H1 (cell line): ENCODE results near the gene MTMR1. TPM values are rescaled to one million over a fixed set of nuclear protein-coding genes. Genes with fewer than 3 reads are reported as not detected.

Experiments used
- CTCF ChIA-PET: fragments of 300-600 bp; sonication (Branson Sonifier 250); formaldehyde crosslinking; loops from one replicate; lab custom pipeline; 2021; ENCODE audit not compliant: partially characterized antibody; lab: Charles Lee
- POLR2A ChIA-PET: fragments of 300-600 bp; sonication (Branson Sonifier 250); formaldehyde crosslinking; loops from one replicate; lab custom pipeline; 2021; ENCODE audit warnings: inconsistent platforms; ENCODE audit not compliant: partially characterized antibody; lab: Charles Lee
- DNase-seq, 2 experiments: peaks; one replicate each; pipeline versions ENCODE4 v3.0.0 to v3.0.0-alpha.2; 2010 to 2022; ENCODE audit warnings: low spot score in 2 of 2, low read depth in 1 of 2, mixed read lengths in 1 of 2
- FAIRE-seq: peaks from 2 replicates; lab custom pipeline; 2011; peaks lifted over from hg19 to GRCh38; lab: Jason Lieb, UNC
- H2AFZ ChIP-seq: 2 replicates; pipeline ENCODE4 v1.8.1; 2012; ENCODE audit warnings: low read length, inconsistent platforms
- H2AK5ac ChIP-seq: 2 replicates; pipeline ENCODE4 v1.6.1; 2013; ENCODE audit warnings: low read depth, low read length
- H2BK120ac ChIP-seq: replicated peaks from 2 replicates; pipeline ENCODE3; 2013; ENCODE audit warnings: low read depth, low read length, inconsistent platforms
- H2BK12ac ChIP-seq: 2 replicates; pipeline ENCODE4 v1.6.1; 2013; ENCODE audit warnings: low read depth, low read length
- H2BK15ac ChIP-seq: 2 replicates; pipeline ENCODE4 v1.6.1; 2013; ENCODE audit warnings: low read length
- H2BK20ac ChIP-seq: 2 replicates; pipeline ENCODE4 v1.6.1; 2013; ENCODE audit warnings: low read length
- H2BK5ac ChIP-seq: 2 replicates; pipeline ENCODE4 v1.6.1; 2013; ENCODE audit warnings: low read depth, low read length
- H3K14ac ChIP-seq: 2 replicates; pipeline ENCODE4 v1.6.1; 2013; ENCODE audit warnings: inconsistent platforms; ENCODE audit not compliant: insufficient read length
- H3K18ac ChIP-seq: 2 replicates; pipeline ENCODE4 v1.6.1; 2013; ENCODE audit warnings: low read length; ENCODE audit errors: extremely low read depth
- H3K23ac ChIP-seq: 2 replicates; pipeline ENCODE4 v1.6.1; 2013; ENCODE audit warnings: inconsistent platforms; ENCODE audit not compliant: insufficient read length
- H3K23me2 ChIP-seq: 2 replicates; pipeline ENCODE4 v1.6.1; 2013; ENCODE audit warnings: low read depth, low read length
- H3K27ac ChIP-seq: 2 replicates; pipeline ENCODE4 v1.6.1; 2011; ENCODE audit warnings: low read depth, low read length, inconsistent platforms
- H3K27me3 ChIP-seq, 4 experiments: replicated peaks in 1 of 4; 1 replicate in 1 of 4; 2 replicates in 3 of 4; pipeline versions ENCODE4 v1.6.1 to v1.8.1; 2011 to 2013; ENCODE audit warnings: low read length in 3 of 4, mild to moderate bottlenecking in 3 of 4, inconsistent platforms in 2 of 4, mixed read lengths in 2 of 4, moderate library complexity in 1 of 4; ENCODE audit not compliant: control insufficient read depth in 3 of 4, insufficient read depth in 3 of 4; ENCODE audit errors: extremely low read depth in 1 of 4
- H3K36me3 ChIP-seq, 4 experiments: 2 replicates each; pipeline versions ENCODE4 v1.6.1 to v1.8.1; 2011 to 2013; ENCODE audit warnings: mild to moderate bottlenecking in 4 of 4, low read length in 3 of 4, moderate library complexity in 2 of 4, control low read depth in 1 of 4, inconsistent platforms in 1 of 4; ENCODE audit not compliant: insufficient read depth in 4 of 4, control insufficient read depth in 2 of 4
- H3K4ac ChIP-seq: replicated peaks from 2 replicates; pipeline ENCODE3; 2013; ENCODE audit warnings: low read length, low read depth, mixed read lengths, inconsistent platforms; ENCODE audit not compliant: insufficient read length
- H3K4me1 ChIP-seq, 4 experiments: replicated peaks in 1 of 4; 1 replicate in 1 of 4; 2 replicates in 3 of 4; pipeline versions ENCODE4 v1.6.1 to v1.8.1; 2011 to 2013; ENCODE audit warnings: low read length in 3 of 4, inconsistent platforms in 2 of 4, mixed read lengths in 1 of 4; ENCODE audit not compliant: insufficient read depth in 4 of 4, control insufficient read depth in 3 of 4
- H3K4me2 ChIP-seq, 2 experiments: 2 replicates each; pipeline versions ENCODE4 v1.6.1 to v1.8.1; 2011 to 2013; ENCODE audit warnings: low read depth in 2 of 2, low read length in 2 of 2, control low read depth in 1 of 2, inconsistent platforms in 1 of 2, mild to moderate bottlenecking in 1 of 2; ENCODE audit not compliant: insufficient read depth in 1 of 2
- H3K4me3 ChIP-seq, 4 experiments: fragments of 200-600, 300-600 bp in 1 of 4; sonication (generic), shearing (Covaris generic), sonication (Bioruptor Twin) in 1 of 4; 2 replicates each; pipeline versions ENCODE4 v1.5.1 to v1.8.1; 2011 to 2016; ENCODE audit warnings: low read length in 4 of 4, low read depth in 3 of 4, control low read depth in 2 of 4, inconsistent platforms in 2 of 4, mild to moderate bottlenecking in 2 of 4, mixed read lengths in 1 of 4, moderate library complexity in 1 of 4; ENCODE audit not compliant: insufficient read depth in 2 of 4; ENCODE audit errors: extremely low read depth in 1 of 4
- H3K56ac ChIP-seq: replicated peaks from 2 replicates; pipeline ENCODE3; 2013; ENCODE audit warnings: low read depth, mild to moderate bottlenecking, mixed read lengths, low read length, inconsistent platforms; ENCODE audit not compliant: insufficient read length
- H3K79me1 ChIP-seq: 2 replicates; pipeline ENCODE4 v1.6.1; 2013; ENCODE audit warnings: low read depth, low read length, control low read depth
- H3K79me2 ChIP-seq, 2 experiments: 2 replicates each; pipeline versions ENCODE4 v1.6.1 to v1.8.1; 2012 to 2013; ENCODE audit warnings: low read length in 2 of 2, mild to moderate bottlenecking in 2 of 2, inconsistent platforms in 1 of 2; ENCODE audit not compliant: insufficient read depth in 2 of 2, control insufficient read depth in 1 of 2
- H3K9ac ChIP-seq, 4 experiments: replicated peaks in 1 of 4; 1 replicate in 1 of 4; 2 replicates in 3 of 4; pipeline versions ENCODE4 v1.6.1 to v1.8.1; 2011 to 2013; ENCODE audit warnings: low read depth in 3 of 4, low read length in 3 of 4, control low read depth in 2 of 4, mild to moderate bottlenecking in 2 of 4, moderate library complexity in 2 of 4, inconsistent platforms in 1 of 4; ENCODE audit errors: extremely low read depth in 1 of 4
- H3K9me3 ChIP-seq, 2 experiments: 2 replicates each; pipeline versions ENCODE4 v1.6.1 to v1.8.1; 2012 to 2013; ENCODE audit warnings: mild to moderate bottlenecking in 2 of 2, moderate library complexity in 2 of 2, control low read depth in 1 of 2, inconsistent platforms in 1 of 2, low read depth in 1 of 2, low read length in 1 of 2, mixed read lengths in 1 of 2; ENCODE audit not compliant: insufficient read depth in 2 of 2
- H4K20me1 ChIP-seq, 2 experiments: replicated peaks in 1 of 2; 2 replicates each; pipeline versions ENCODE3 to v1.8.1; 2011 to 2013; ENCODE audit warnings: inconsistent platforms in 2 of 2, low read length in 2 of 2, mild to moderate bottlenecking in 1 of 2; ENCODE audit not compliant: insufficient read depth in 2 of 2, control insufficient read depth in 1 of 2
- H4K5ac ChIP-seq: 2 replicates; pipeline ENCODE4 v1.6.1; 2013; ENCODE audit warnings: low read length, low read depth, mixed read lengths, inconsistent platforms; ENCODE audit not compliant: insufficient read length
- H4K8ac ChIP-seq: 2 replicates; pipeline ENCODE4 v1.8.0; 2013; ENCODE audit warnings: mild to moderate bottlenecking, moderate library complexity, low read length, inconsistent platforms; ENCODE audit not compliant: insufficient read depth; ENCODE audit errors: extremely low read depth
- H4K91ac ChIP-seq: replicated peaks from 2 replicates; pipeline ENCODE3; 2013; ENCODE audit warnings: low read length, mixed read lengths, inconsistent platforms; ENCODE audit not compliant: insufficient read length
- ASH2L ChIP-seq: fragments of 200-600, 300-600 bp; sonication (generic); IDR thresholded peaks from one replicate; pipeline ENCODE4 v1.7.1; 2017; ENCODE audit warnings: low read length
- CHD2 ChIP-seq: IDR thresholded peaks from 2 replicates; pipeline ENCODE4 v1.6.1; 2012; ENCODE audit warnings: low read length, improper control_type of control experiment
- CTBP2 ChIP-seq: IDR thresholded peaks from 2 replicates; pipeline ENCODE4 v1.7.0; 2011; ENCODE audit warnings: borderline replicate concordance, mild to moderate bottlenecking, moderate library complexity, mixed read lengths, low read length; ENCODE audit not compliant: insufficient read depth, insufficient read length
- JUND ChIP-seq: IDR thresholded peaks from 2 replicates; pipeline ENCODE4 v1.6.1; 2011; ENCODE audit warnings: mild to moderate bottlenecking, improper control_type of control experiment, low read length
- RAD21 ChIP-seq, 2 experiments: IDR thresholded peaks in 1 of 2; conservative IDR thresholded peaks in 1 of 2; 2 replicates each; pipeline ENCODE4 v1.6.1; 2011; ENCODE audit warnings: low read depth in 2 of 2, low read length in 2 of 2, improper control_type of control experiment in 1 of 2, inconsistent platforms in 1 of 2, mild to moderate bottlenecking in 1 of 2, moderate library complexity in 1 of 2
- SP4 ChIP-seq: IDR thresholded peaks from 2 replicates; pipeline ENCODE4 v1.6.1; 2012; ENCODE audit warnings: low read length, inconsistent platforms
- TAF1 ChIP-seq: IDR thresholded peaks from 2 replicates; pipeline ENCODE4 v1.6.1; 2011; ENCODE audit warnings: mild to moderate bottlenecking, low read depth, low read length
- YY1 ChIP-seq: IDR thresholded peaks from 2 replicates; pipeline ENCODE4 v1.6.1; 2011; ENCODE audit warnings: low read depth, mild to moderate bottlenecking, low read length
- WGBS, 2 experiments: shearing (Covaris generic) in 1 of 2; methylation state at CpG; one replicate each; pipeline versions ENCODE4 v1.1.6 to v1.1.7; 2013 to 2015; ENCODE audit warnings: low lambda C conversion rate in 2 of 2, mixed read lengths in 2 of 2, inconsistent platforms in 1 of 2, low coverage in 1 of 2, missing lambda C conversion rate in 1 of 2; ENCODE audit not compliant: insufficient replicate concordance in 2 of 2, insufficient coverage in 1 of 2, insufficient read length in 1 of 2; ENCODE audit errors: extremely low coverage in 1 of 2, missing lambda C conversion rate in 1 of 2; 5-methylcytosine and 5-hydroxymethylcytosine counted together
- polyA plus RNA-seq, 7 experiments: library from polyadenylated mRNA; depleted of rRNA in 3 of 7; stranded (reverse) in 5 of 7; unstranded in 2 of 7; fragments of >200 nt in 5 of 7; fragments of 200-250 nt in 2 of 7; gene quantifications; 1 replicate in 5 of 7; 2 replicates in 1 of 7; 4 replicates in 1 of 7; pipeline versions ENCODE4 v1.2.1 to v1.2.3, GENCODE V29; 2011 to 2013; ENCODE audit warnings: missing spikeins in 2 of 7, mixed read lengths in 2 of 7
- total RNA-seq: library from RNA; stranded (reverse); fragmentation: NEBNext Ultra II Directional; extraction: Animal tissue kit (Norgen Biotek cat#: 25700); gene quantifications from 2 replicates; pipeline ENCODE4 v1.2.1, GENCODE V29; 2021

MTMR1 gene
- total and polyA plus RNA-seq, 2 of the 8 experiments (the other 6 are each of a cell fraction or from before 2014, with no cell fraction given), result 15.1 to 23.8 TPM

DNA sequence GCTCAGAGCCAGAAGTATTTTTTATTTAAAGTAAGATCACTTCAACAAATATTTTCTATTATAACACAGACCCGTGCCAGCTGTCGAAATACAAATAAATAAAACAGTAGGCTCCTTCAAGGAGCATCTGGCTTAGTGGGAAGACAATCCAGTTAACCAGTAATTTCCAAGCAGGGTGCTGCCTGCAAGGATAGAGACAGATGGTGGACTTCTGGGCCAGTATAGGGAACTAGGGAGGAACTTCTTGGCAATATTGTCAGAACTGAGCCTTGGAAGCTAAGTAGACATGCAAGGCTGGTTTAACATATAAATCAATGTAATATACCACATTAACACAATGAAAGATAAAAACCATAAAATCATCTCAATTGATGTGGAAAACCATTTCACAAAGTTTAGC lies 17.0 kb upstream of the MTMR1 start:
- Histone ChIP-seq H3K23me2 (no peaks in the 10 kb centered on the region), H3K9ac (no peak overlapping the region)
- TF ChIP-seq YY1, result no peak
- no peak for TF ChIP-seq ASH2L
- TF ChIP-seq CTBP2, result no peak
- no peak for TF ChIP-seq SP4
- TF ChIP-seq TAF1, result no peak
- no peak for TF ChIP-seq JUND
- TF ChIP-seq CHD2, result no peak
- no peak for TF ChIP-seq RAD21 (IDR thresholded peaks at IDR 0.05 in 1 of 2, conservative IDR thresholded peaks at IDR 0.05 in 1 of 2; ENCODE audit: low read depth in 2 of 2, low read length in 2 of 2)
- TF ChIP-seq, all 59 proteins: peak for 0
- no peak overlapping the region for H2BK20ac ChIP-seq
- no peaks in the 10 kb centered on the region for H4K20me1 ChIP-seq
- WGBS, 2 experiments, result 100% methylated on average over 2 of the region's 2 CpGs; no CpG with 5 or more reads in 1 of the 2 experiments
- no peak overlapping the region for H3K56ac ChIP-seq
- no peaks in the 10 kb centered on the region for H3K36me3 ChIP-seq
- no peak overlapping the region for H2BK5ac ChIP-seq
- no peak overlapping the region for H2BK12ac ChIP-seq
- H2AK5ac ChIP-seq, result no peak overlapping the region
- no peak overlapping the region for H4K5ac ChIP-seq
- no peak overlapping the region for H3K23ac ChIP-seq
- H3K9me3 ChIP-seq, result no peaks in the 10 kb centered on the region
- DNase-seq (no peak), FAIRE-seq (no peak)
- CTCF ChIA-PET, result interaction anchor here (1.0 to 1.6 kb wide), 2 partner anchors 9 to 132 kb away, joined by 3 to 5 read pairs; no protein-coding TSS in a partner anchor
- H2AFZ ChIP-seq, result no peak overlapping the region
- no peak overlapping the region for H4K8ac ChIP-seq
- no peak overlapping the region for H4K91ac ChIP-seq
- no peak overlapping the region for H2BK120ac ChIP-seq
- H3K4me3 ChIP-seq, result no peak overlapping the region
- H3K4me2 ChIP-seq, result no peak overlapping the region
- H3K79me2 ChIP-seq, result no peaks in the 10 kb centered on the region
- H3K4me1 ChIP-seq, result no peaks in the 10 kb centered on the region
- H3K27me3 ChIP-seq, result no peaks in the 10 kb centered on the region
- no peak overlapping the region for H3K27ac ChIP-seq
- H3K14ac ChIP-seq, result no peak overlapping the region
- no peaks in the 10 kb centered on the region for H3K79me1 ChIP-seq
- no peak overlapping the region for H2BK15ac ChIP-seq
- H3K18ac ChIP-seq, result no peak overlapping the region
- no peak overlapping the region for H3K4ac ChIP-seq
- POLR2A ChIA-PET, result no interaction called here
